Renal cortex interstitium (tissue), 11 donors: ENCODE results near the gene GOLGA6L7. TPM values are rescaled to one million over a fixed set of nuclear protein-coding genes. Genes with fewer than 3 reads are reported as not detected.
"Not testable (repeated sequence)": the region's sequence is repeated elsewhere in the genome, so short reads cannot be mapped to it uniquely, and the experiment has no call there.

Experiments used
- DNase-seq, 11 donors: peaks; one replicate each; pipeline ENCODE4 v3.0.0-alpha.2; 2013; ENCODE audit warnings: low read depth in 9 of 11, low spot score in 4 of 11; ENCODE audit errors: extremely low read depth in 1 of 11
- polyA plus RNA-seq, 3 donors: library from polyadenylated mRNA; unstranded; fragments of 120-200 nt; gene quantifications; one replicate each; pipeline ENCODE4 v1.2.1, GENCODE V29; 2013; ENCODE audit not compliant: insufficient read length in 3 of 3

The GOLGA6L7 gene
- polyA plus RNA-seq, 3 donors, result 0.25 to 1.1 (median 0.32) TPM

- DNase-seq, result no peak
Measured at GRCh38 chr15:28886431-28887338, 38.2 kb upstream of the GOLGA6L7 start.

- peak in 2 of 11 donors; percentile 45 to 46 for DNase-seq
Measured at GRCh38 chr15:28885630-28886430, 37.4 kb upstream of the GOLGA6L7 start, which contains the start of gene APBA2. Gene APBA2, plus strand, starts transcription at chr15:28885974. Its CDS starts 167,911 bp downstream, at chr15:29053885.

GRCh38 chr15:28885128-28885629, 36.7 kb upstream of the GOLGA6L7 start:
- DNase-seq, result no peak

- DNase-seq, result no peak
Measured at GRCh38 chr15:28884151-28884940, 35.9 kb upstream of the GOLGA6L7 start.

GRCh38 chr15:28881600-28881999, 33.2 kb upstream of the GOLGA6L7 start:
- DNase-seq, result no peak

- no peak for DNase-seq
Measured at GRCh38 chr15:28881170-28881569, 32.7 kb upstream of the GOLGA6L7 start.

GRCh38 chr15:28880680-28881079, 32.2 kb upstream of the GOLGA6L7 start:
- no peak for DNase-seq

GRCh38 chr15:28879551-28879950, 31.1 kb upstream of the GOLGA6L7 start:
- no peak for DNase-seq

- DNase-seq, result no peak
Measured at GRCh38 chr15:28878209-28878608, 29.8 kb upstream of the GOLGA6L7 start.

- DNase-seq, result no peak
Measured at GRCh38 chr15:28876845-28877185, 28.4 kb upstream of the GOLGA6L7 start.

- DNase-seq, result no peak
Measured at GRCh38 chr15:28876131-28876844, 27.8 kb upstream of the GOLGA6L7 start.

- no peak for DNase-seq
Measured at GRCh38 chr15:28875461-28876000, 27.1 kb upstream of the GOLGA6L7 start.

GRCh38 chr15:28873585-28874190, 25.2 kb upstream of the GOLGA6L7 start:
- DNase-seq, result no peak

GRCh38 chr15:28873006-28873405, 24.6 kb upstream of the GOLGA6L7 start:
- DNase-seq, result no peak

GRCh38 chr15:28871168-28871567, 22.7 kb upstream of the GOLGA6L7 start:
- DNase-seq, result no peak

GRCh38 chr15:28868744-28869345, 20.4 kb upstream of the GOLGA6L7 start:
- no peak for DNase-seq

- not testable (repeated sequence) for DNase-seq
Measured at GRCh38 chr15:28861589-28862293, 13.3 kb upstream of the GOLGA6L7 start.
